Neural progenitor cell (in vitro differentiated cells): ENCODE data around the gene MRGPRF.

Experiments
- EZH2 ChIP-seq: fragments of 200-600 bp; sonication (generic); IDR thresholded peaks from 2 replicates; pipeline ENCODE4 v1.6.1; 2017; ENCODE audit warnings: antibody characterized with exemption, mild to moderate bottlenecking, moderate library complexity
- EZH2phosphoT487 ChIP-seq: fragments of 200-600 bp; sonication (generic); IDR thresholded peaks from 2 replicates; pipeline ENCODE4 v1.6.1; 2017; ENCODE audit warnings: antibody characterized with exemption
- TF ChIP-seq, protein P1 (sequence below): fragments of 200-600 bp; sonication (generic); IDR thresholded peaks from 2 replicates; pipeline ENCODE4 v1.5.1; 2017; ENCODE audit warnings: antibody characterized with exemption, mild to moderate bottlenecking

DNA sequence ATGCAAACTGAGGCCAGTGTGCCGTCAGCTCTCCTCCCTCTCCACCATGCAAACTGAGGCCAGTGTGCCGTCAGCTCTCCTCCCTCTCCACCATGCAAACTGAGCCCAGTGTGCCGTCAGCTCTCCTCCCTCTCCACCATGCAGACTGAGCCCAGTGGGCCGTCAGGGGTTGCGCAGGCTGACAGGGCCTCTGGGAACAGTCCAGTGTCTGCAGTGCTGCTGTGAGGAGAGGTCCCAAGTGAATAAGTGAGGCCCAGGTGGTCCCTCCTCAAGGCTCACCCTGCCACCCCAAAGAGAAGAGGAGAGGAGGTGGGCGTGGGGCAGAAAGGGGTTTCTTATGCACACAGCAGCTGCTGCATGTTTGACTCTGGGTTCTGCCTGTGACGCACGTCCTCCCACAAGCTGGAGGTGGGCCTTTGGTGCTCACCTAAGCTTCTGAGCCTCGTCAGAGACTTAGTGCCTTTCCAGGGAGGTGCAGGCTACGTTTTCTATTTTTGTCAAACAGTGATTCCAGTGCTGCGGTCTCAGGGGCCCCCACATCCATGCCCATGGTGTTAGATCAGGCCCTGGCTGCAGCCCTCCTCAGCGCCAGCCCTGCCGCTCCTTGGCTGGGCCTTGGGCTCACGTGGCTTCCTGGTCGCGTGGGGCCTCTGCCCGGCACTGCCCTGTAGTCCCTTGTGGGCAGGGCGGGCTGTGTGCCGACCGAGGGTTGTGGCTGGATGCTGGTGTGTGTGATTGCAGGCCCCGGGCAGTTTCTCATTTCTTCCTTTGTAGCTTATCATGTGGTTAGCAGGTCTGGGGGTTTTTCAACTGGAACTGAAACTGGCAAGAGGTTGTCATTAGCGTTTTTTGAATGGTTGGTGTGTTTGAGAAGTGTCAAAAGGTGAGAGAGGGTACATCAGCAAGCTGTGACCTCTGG, 42.8 kb upstream of the MRGPRF start:
- TF ChIP-seq, protein P1, sequence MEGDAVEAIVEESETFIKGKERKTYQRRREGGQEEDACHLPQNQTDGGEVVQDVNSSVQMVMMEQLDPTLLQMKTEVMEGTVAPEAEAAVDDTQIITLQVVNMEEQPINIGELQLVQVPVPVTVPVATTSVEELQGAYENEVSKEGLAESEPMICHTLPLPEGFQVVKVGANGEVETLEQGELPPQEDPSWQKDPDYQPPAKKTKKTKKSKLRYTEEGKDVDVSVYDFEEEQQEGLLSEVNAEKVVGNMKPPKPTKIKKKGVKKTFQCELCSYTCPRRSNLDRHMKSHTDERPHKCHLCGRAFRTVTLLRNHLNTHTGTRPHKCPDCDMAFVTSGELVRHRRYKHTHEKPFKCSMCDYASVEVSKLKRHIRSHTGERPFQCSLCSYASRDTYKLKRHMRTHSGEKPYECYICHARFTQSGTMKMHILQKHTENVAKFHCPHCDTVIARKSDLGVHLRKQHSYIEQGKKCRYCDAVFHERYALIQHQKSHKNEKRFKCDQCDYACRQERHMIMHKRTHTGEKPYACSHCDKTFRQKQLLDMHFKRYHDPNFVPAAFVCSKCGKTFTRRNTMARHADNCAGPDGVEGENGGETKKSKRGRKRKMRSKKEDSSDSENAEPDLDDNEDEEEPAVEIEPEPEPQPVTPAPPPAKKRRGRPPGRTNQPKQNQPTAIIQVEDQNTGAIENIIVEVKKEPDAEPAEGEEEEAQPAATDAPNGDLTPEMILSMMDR: no peak
- TF ChIP-seq EZH2phosphoT487 (no peak), EZH2 (no peak)
